ENCODE data around the gene ZACN.

The ZACN gene

GRCh38 chr17:76125922-76126321 is 46.9 kb downstream of the ZACN start:
- Histone ChIP-seq H3F3A (ENCODE audit: control insufficient read depth, insufficient read depth) (no peaks in the 10 kb centered on the region), H3K4me3 (ENCODE audit: low read length) (no peak overlapping the region), H3K79me2 (ENCODE audit: control insufficient read depth, low read length) (no peaks in the 10 kb centered on the region), H3K4me1 (ENCODE audit: control insufficient read depth, low read length) (peaks cover 18% of the 10 kb centered on the region), H3K9me3 (ENCODE audit: control insufficient read depth, insufficient read depth, low read length) (no peaks in the 10 kb centered on the region), H3K36me3 (ENCODE audit: control insufficient read depth, low read length) (no peaks in the 10 kb centered on the region), H3K4me2 (ENCODE audit: low read length) (no peak overlapping the region), H3K27me3 (ENCODE audit: control insufficient read depth, low read length) (0 out of 2 replicates have a peak, but pooled peaks cover 3% of the 10 kb centered on the region), H3K9me2 (replicated peaks; ENCODE audit: control insufficient read depth, low read length) (no peaks in the 10 kb centered on the region), H3K27ac (ENCODE audit: low read depth, low read length) (no peak overlapping the region), H4K20me1 (ENCODE audit: control insufficient read depth, insufficient read depth, low read depth, low read length) (no peaks in the 10 kb centered on the region)
- TF ChIP-seq EZH2phosphoT487 (IDR thresholded peaks at IDR 0.05; ENCODE audit: borderline replicate concordance, low read length): no peak

- H3F3A ChIP-seq (ENCODE audit: control insufficient read depth, insufficient read depth): no peaks in the 10 kb centered on the region
- no peaks in the 10 kb centered on the region for H4K20me1 ChIP-seq (ENCODE audit: control insufficient read depth, insufficient read depth, low read depth, low read length)
- H3K4me1 ChIP-seq (ENCODE audit: control insufficient read depth, low read length): no peaks in the 10 kb centered on the region
- TF ChIP-seq, protein P1, sequence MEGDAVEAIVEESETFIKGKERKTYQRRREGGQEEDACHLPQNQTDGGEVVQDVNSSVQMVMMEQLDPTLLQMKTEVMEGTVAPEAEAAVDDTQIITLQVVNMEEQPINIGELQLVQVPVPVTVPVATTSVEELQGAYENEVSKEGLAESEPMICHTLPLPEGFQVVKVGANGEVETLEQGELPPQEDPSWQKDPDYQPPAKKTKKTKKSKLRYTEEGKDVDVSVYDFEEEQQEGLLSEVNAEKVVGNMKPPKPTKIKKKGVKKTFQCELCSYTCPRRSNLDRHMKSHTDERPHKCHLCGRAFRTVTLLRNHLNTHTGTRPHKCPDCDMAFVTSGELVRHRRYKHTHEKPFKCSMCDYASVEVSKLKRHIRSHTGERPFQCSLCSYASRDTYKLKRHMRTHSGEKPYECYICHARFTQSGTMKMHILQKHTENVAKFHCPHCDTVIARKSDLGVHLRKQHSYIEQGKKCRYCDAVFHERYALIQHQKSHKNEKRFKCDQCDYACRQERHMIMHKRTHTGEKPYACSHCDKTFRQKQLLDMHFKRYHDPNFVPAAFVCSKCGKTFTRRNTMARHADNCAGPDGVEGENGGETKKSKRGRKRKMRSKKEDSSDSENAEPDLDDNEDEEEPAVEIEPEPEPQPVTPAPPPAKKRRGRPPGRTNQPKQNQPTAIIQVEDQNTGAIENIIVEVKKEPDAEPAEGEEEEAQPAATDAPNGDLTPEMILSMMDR (IDR thresholded peaks at IDR 0.05; ENCODE audit: low read depth, low read length, poor library complexity, severe bottlenecking): no peak
- no peak for TF ChIP-seq EZH2phosphoT487 (IDR thresholded peaks at IDR 0.05; ENCODE audit: borderline replicate concordance, low read length)
- H3K4me3 ChIP-seq (ENCODE audit: low read length): no peak overlapping the region
- no peaks in the 10 kb centered on the region for H3K9me3 ChIP-seq (ENCODE audit: control insufficient read depth, insufficient read depth, low read length)
- H3K36me3 ChIP-seq (ENCODE audit: control insufficient read depth, low read length): no peaks in the 10 kb centered on the region
- no peaks in the 10 kb centered on the region for H3K9me2 ChIP-seq (replicated peaks; ENCODE audit: control insufficient read depth, low read length)
- peaks cover 4% of the 10 kb centered on the region; the same call in 1 of the 2 replicates for H3K27me3 ChIP-seq (ENCODE audit: control insufficient read depth, low read length)
- H3K4me2 ChIP-seq (ENCODE audit: low read length): no peak overlapping the region
- no peaks in the 10 kb centered on the region for H3K79me2 ChIP-seq (ENCODE audit: control insufficient read depth, low read length)
- H3K27ac ChIP-seq (ENCODE audit: low read depth, low read length): no peak overlapping the region
These were observed 51.5 kb downstream of the ZACN start for GRCh38 chr17:76130473-76130872.

- Histone ChIP-seq H3K79me2 (ENCODE audit: control insufficient read depth, low read length) (no peaks in the 10 kb centered on the region), H3K9me3 (ENCODE audit: control insufficient read depth, insufficient read depth, low read length) (no peaks in the 10 kb centered on the region), H3K4me3 (ENCODE audit: low read length) (no peak overlapping the region), H3K36me3 (ENCODE audit: control insufficient read depth, low read length) (no peaks in the 10 kb centered on the region), H4K20me1 (ENCODE audit: control insufficient read depth, insufficient read depth, low read depth, low read length) (no peaks in the 10 kb centered on the region), H3K9me2 (replicated peaks; ENCODE audit: control insufficient read depth, low read length) (no peaks in the 10 kb centered on the region), H3K4me2 (ENCODE audit: low read length) (no peak overlapping the region), H3K27me3 (ENCODE audit: control insufficient read depth, low read length) (peaks cover 7% of the 10 kb centered on the region; the same call in 1 of the 2 replicates), H3K27ac (ENCODE audit: low read depth, low read length) (no peak overlapping the region), H3K4me1 (ENCODE audit: control insufficient read depth, low read length) (no peaks in the 10 kb centered on the region), H3F3A (ENCODE audit: control insufficient read depth, insufficient read depth) (no peaks in the 10 kb centered on the region)
- TF ChIP-seq, protein P1 (IDR thresholded peaks at IDR 0.05; ENCODE audit: low read depth, low read length, poor library complexity, severe bottlenecking): no peak
- TF ChIP-seq EZH2phosphoT487 (IDR thresholded peaks at IDR 0.05; ENCODE audit: borderline replicate concordance, low read length): no peak
These were observed 52.2 kb downstream of the ZACN start for GRCh38 chr17:76131051-76131691.

Measured in DOHH2 (cell line).